Measurements from ENCODE around the gene ANKRD63.

- TF ChIP-seq CTCF (IDR thresholded peaks at IDR 0.05; ENCODE audit: low read length) (no peak), EZH2 (optimal IDR thresholded peaks at IDR 0.05; ENCODE audit: low read depth, low read length) (no peak)
Observed at GRCh38 chr15:40309344-40309862, 26.5 kb upstream of the ANKRD63 start.
